Renal pelvis (tissue), 3 donors: ENCODE results near the gene TES. TPM values are rescaled to one million over a fixed set of nuclear protein-coding genes. Genes with fewer than 3 reads are reported as not detected.

ENCODE experiments used
- polyA plus RNA-seq, 3 donors: library from polyadenylated mRNA; unstranded; fragments of 120-200 nt; gene quantifications; one replicate each; pipeline ENCODE4 v1.2.1, GENCODE V29; 2013; ENCODE audit not compliant: insufficient read length in 3 of 3

The TES gene
- polyA plus RNA-seq, 3 donors, result 65.6 to 79.3 (median 71.5) TPM

Other genes starting within 250 kb of the TES start
- gene TFEC, start 179.8 kb upstream of the TES start, polyA plus RNA-seq, result 10 to 100 TPM; 22.1 to 35.2 (median 33.8) TPM